ENCODE results near the gene ADD2. TPM values are rescaled to one million over a fixed set of nuclear protein-coding genes. Genes with fewer than 3 reads are reported as not detected.

ADD2 gene
- total RNA-seq, 3 donors from 2014 or later (not counting 1 experiment from before 2014, with no cell fraction given) = 0.16 to 1.4 (median 0.40) TPM

DNA sequence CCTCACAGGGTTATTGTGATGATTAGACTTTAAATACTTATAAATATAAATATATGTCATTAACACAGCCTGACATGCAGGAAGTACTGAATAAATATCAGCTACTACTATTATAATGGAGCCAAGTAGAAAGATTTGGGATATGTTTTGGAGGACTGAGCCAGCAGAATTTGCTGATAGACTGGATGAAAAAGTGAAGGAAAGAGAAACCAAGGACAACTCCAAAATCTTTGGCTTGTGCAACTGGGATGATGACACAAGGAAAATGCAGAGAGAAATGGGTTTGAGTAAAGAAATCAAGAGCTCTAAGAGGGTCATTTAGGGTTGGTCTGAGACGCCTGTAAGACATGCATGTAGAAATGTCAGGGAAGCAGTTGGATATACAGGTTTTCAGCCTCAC is 15.6 kb downstream of the ADD2 start:
- H3K9me3 Mint-ChIP-seq = peaks cover 0 to under 1% of the 10 kb centered on the region in 2 donors
- TF ChIP-seq, protein P1, sequence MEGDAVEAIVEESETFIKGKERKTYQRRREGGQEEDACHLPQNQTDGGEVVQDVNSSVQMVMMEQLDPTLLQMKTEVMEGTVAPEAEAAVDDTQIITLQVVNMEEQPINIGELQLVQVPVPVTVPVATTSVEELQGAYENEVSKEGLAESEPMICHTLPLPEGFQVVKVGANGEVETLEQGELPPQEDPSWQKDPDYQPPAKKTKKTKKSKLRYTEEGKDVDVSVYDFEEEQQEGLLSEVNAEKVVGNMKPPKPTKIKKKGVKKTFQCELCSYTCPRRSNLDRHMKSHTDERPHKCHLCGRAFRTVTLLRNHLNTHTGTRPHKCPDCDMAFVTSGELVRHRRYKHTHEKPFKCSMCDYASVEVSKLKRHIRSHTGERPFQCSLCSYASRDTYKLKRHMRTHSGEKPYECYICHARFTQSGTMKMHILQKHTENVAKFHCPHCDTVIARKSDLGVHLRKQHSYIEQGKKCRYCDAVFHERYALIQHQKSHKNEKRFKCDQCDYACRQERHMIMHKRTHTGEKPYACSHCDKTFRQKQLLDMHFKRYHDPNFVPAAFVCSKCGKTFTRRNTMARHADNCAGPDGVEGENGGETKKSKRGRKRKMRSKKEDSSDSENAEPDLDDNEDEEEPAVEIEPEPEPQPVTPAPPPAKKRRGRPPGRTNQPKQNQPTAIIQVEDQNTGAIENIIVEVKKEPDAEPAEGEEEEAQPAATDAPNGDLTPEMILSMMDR (IDR thresholded peaks at IDR 0.05) = no peak
- intact Hi-C loops (cut with micrococcal nuclease) = no loop called here
- H3K27ac Mint-ChIP-seq = no peak overlapping the region
- H3K9me3 ChIP-seq (ENCODE audit: control insufficient read depth, insufficient read depth, low read length) = no peaks in the 10 kb centered on the region
- H3K4me3 ChIP-seq (ENCODE audit: low read length) = no peak overlapping the region
- peaks cover 5% of the 10 kb centered on the region for H3K27me3 ChIP-seq (ENCODE audit: control insufficient read depth, insufficient read depth, low read length)
- no peaks in the 10 kb centered on the region for H3K4me1 ChIP-seq (ENCODE audit: control insufficient read depth, insufficient read depth, low read length)
- ATAC-seq (no peak), DNase-seq (no peak)
- H3K36me3 Mint-ChIP-seq = no peaks in the 10 kb centered on the region
- WGBS (ENCODE audit: insufficient coverage) = 90% methylated on average over 1 of the region's 1 CpG
- H3K36me3 ChIP-seq (ENCODE audit: control insufficient read depth, insufficient read depth, low read length) = no peaks in the 10 kb centered on the region
- peaks cover 26 to 35% of the 10 kb centered on the region in 2 donors for H3K27me3 Mint-ChIP-seq (ENCODE audit: low read depth in 2 of 2)
- no peak overlapping the region for H3K4me3 Mint-ChIP-seq
- no peak overlapping the region for H3K27ac ChIP-seq (ENCODE audit: low read length)
- H3K4me1 Mint-ChIP-seq = no peaks in the 10 kb centered on the region

DNA sequence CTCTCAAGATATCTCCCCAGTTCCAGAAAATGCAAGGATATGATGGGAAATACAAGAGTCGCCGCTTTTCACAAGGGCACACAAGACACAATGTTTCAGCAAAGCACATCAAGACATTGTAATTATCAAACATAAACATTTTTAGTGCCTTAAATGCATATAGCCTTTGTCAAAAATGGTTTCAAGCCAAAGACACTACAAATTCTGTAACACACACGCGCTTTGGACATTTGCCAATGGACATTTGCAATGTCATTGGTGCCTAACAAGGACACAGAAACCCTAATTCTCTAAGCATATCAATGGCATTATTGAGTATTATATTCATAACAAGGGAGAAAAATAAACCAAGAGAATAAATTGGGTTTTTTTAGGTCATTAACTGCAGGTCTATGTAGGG is 16.1 kb downstream of the ADD2 start:
- 84% methylated on average over 4 of the region's 4 CpGs for WGBS (ENCODE audit: insufficient coverage)
- H3K4me1 Mint-ChIP-seq = no peaks in the 10 kb centered on the region
- Histone ChIP-seq H3K4me1 (ENCODE audit: control insufficient read depth, insufficient read depth, low read length) (no peaks in the 10 kb centered on the region), H3K36me3 (ENCODE audit: control insufficient read depth, insufficient read depth, low read length) (no peaks in the 10 kb centered on the region), H3K9me3 (ENCODE audit: control insufficient read depth, insufficient read depth, low read length) (no peaks in the 10 kb centered on the region), H3K27ac (ENCODE audit: low read length) (no peak overlapping the region), H3K4me3 (ENCODE audit: low read length) (no peak overlapping the region), H3K27me3 (ENCODE audit: control insufficient read depth, insufficient read depth, low read length) (peaks cover 5% of the 10 kb centered on the region)
- DNase-seq = no peak
- no peak for ATAC-seq
- H3K27me3 Mint-ChIP-seq (ENCODE audit: low read depth in 2 of 2) = peaks cover 26 to 36% of the 10 kb centered on the region in 2 donors
- H3K27ac Mint-ChIP-seq = no peak overlapping the region
- intact Hi-C loops (cut with micrococcal nuclease) = no loop called here
- H3K4me3 Mint-ChIP-seq = no peak overlapping the region
- H3K9me3 Mint-ChIP-seq = peaks cover 0 to 2% of the 10 kb centered on the region in 2 donors
- TF ChIP-seq, protein P1 (IDR thresholded peaks at IDR 0.05) = no peak
- H3K36me3 Mint-ChIP-seq = no peaks in the 10 kb centered on the region

DNA sequence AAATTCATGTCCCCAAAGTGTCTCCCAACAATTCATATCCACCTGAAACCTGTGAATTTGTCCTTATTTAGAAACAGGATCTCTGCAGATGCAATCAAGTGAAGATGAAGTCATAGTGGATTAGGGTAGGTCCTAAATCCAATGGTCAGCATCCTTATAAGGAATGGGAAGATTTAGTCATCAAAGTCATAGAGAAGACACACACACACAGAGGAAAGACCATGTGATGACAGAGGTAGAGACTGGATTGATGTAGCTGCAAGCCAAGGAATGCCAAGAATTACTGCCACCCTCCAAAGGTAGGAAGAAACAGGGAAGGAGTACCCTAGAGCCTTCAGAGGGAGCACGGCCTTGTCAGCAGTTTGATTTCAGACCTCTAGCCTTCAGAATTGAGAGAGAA is 17.7 kb downstream of the ADD2 start:
- Mint-ChIP-seq H3K36me3 (no peaks in the 10 kb centered on the region), H3K4me1 (no peaks in the 10 kb centered on the region), H3K9me3 (peaks cover 0 to 2% of the 10 kb centered on the region in 2 donors), H3K27ac (no peak overlapping the region), H3K4me3 (no peak overlapping the region), H3K27me3 (ENCODE audit: low read depth in 2 of 2) (peaks cover 19 to 28% of the 10 kb centered on the region in 2 donors)
- Histone ChIP-seq H3K36me3 (ENCODE audit: control insufficient read depth, insufficient read depth, low read length) (no peaks in the 10 kb centered on the region), H3K9me3 (ENCODE audit: control insufficient read depth, insufficient read depth, low read length) (no peaks in the 10 kb centered on the region), H3K4me3 (ENCODE audit: low read length) (no peak overlapping the region), H3K4me1 (ENCODE audit: control insufficient read depth, insufficient read depth, low read length) (no peaks in the 10 kb centered on the region), H3K27ac (ENCODE audit: low read length) (no peak overlapping the region), H3K27me3 (ENCODE audit: control insufficient read depth, insufficient read depth, low read length) (peaks cover 3% of the 10 kb centered on the region)
- DNase-seq = no peak
- 84% methylated on average over 1 of the region's 1 CpG for WGBS (ENCODE audit: insufficient coverage)
- intact Hi-C loops (cut with micrococcal nuclease) = no loop called here
- no peak for ATAC-seq
- TF ChIP-seq, protein P1 (IDR thresholded peaks at IDR 0.05) = no peak
